Putamen (tissue), 1 donor: ENCODE measurements around the gene SLC7A10.
"Not testable (repeated sequence)": the region's sequence is repeated elsewhere in the genome, so short reads cannot be mapped to it uniquely, and the experiment has no call there.

Experiments used
- DNase-seq: peaks from one replicate; pipeline ENCODE4 v3.0.0-alpha.2; 2016; ENCODE audit warnings: low spot score

Gene SLC7A10

DNA sequence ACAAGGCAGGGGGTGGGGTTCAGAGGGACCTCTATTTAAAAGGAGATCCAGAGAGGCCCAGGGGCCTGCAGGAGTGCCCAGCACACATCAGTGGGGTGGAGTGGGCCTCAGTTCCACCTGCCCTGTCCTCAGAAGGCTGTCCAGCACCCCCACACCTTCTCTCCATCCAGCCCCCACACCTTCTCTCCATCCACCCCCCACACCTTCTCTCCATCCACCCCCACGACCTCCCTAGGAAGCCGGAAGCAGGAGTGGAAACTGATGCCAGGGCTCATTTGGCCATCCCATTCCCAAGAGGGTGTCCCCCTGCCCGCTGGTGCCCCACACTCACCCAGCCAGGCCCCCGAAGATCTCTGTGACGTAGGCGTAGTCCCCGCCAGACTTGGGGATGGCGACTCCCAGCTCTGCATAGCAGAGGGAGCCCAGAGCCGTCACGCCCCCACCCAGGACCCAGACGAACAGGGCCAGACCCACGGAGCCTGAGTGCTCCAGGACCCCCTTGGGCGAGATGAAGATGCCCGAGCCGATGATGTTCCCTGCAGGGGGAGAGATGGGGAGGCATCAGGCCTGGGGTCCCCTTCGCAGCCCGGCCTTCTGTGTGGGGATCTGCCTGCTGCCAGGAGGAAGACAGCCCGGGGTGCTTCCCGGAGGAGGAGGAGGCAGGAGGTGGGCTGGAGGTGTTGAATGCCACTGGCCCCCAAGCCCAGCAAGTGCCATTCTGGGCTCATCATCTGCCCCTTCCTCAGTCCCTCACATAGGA lies 10.0 kb downstream of the SLC7A10 start:
- DNase-seq = no peak

DNA sequence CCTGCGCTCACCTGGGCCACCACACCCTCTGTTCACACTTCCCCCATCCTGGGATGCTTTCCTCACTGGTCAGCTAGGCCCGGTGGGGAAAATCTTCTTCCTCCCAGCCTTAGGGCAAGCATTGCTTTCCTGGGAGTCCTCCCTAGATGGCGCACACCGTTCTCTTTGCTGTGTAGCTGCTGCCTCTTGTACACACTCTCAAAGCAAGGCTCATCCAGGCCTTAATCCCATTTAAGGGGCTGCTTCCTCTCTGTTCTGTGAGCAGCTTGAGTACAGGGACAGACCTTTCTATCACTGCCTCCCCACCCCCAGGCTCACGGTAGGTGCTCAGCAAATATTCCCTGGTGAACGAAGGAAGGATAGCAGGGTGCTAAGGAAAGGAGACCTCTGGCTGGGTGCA lies 11.1 kb downstream of the SLC7A10 start:
- DNase-seq = no peak

DNA sequence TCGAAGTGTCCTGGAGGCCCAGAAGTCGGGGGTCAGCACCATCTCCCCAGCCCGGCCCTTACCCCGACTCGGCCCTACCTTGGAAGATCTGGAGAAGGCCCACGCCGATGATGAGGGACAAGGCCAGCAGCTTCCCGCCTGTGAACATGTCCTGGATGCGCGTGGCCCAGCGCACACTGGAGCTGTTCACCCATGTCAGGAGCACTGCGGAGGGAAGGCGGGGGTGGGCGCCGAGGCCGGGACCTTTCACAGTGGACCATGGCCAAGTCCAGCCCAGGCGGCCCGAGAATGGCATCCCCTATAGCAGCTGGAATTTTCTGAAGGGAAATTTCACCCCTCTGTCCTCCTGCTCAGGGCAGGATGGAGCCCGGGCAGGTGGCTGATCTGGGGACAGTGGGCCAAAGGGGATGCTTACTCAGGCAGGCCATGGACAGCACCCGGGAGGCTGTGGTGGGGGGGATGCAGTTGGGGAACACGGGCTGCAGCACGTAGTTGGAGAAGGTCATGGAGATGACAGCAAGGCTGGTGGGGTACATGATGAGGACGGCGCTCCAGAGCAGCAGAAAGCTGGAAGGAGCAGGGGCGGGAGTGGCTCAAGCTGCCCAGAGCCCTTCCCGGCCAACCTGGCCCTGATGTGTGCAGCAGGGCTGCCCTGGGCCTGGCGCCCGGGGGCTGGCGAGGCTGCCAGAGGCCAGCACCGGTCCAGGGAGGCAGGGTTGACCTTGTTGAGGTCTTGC lies 13.0 kb downstream of the SLC7A10 start:
- DNase-seq = no peak

DNA sequence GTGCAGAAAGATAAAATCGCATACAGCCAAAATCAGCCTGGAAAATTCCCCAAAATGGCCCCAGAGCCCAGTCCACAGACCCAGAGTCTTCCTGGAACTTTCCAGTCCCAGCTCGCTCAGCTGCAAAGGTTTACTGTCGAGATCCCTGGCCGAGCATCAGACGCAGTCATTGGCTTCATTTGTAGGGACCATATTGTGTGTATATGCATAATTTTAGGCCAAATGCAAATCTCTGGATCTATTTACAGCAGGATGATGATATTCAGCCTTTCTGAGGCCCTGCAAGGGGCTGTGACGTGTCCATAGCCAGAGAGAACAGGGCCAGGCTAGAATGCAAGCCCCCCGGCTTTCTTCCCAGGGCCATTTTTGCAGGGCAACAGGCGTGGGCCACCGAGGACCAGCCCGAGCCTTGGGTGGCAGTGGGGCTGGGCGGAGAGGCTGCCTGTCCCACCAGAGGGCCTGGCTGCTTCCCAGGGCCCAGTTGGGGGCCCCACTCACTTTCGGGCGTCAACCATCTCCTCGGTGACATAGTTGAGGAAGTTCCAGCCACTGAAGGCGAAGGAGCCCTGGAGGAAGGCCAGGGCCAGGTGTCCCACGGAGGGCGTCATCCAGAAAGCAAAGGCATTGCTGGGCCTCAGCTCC lies 13.7 kb downstream of the SLC7A10 start:
- DNase-seq = no peak

DNA sequence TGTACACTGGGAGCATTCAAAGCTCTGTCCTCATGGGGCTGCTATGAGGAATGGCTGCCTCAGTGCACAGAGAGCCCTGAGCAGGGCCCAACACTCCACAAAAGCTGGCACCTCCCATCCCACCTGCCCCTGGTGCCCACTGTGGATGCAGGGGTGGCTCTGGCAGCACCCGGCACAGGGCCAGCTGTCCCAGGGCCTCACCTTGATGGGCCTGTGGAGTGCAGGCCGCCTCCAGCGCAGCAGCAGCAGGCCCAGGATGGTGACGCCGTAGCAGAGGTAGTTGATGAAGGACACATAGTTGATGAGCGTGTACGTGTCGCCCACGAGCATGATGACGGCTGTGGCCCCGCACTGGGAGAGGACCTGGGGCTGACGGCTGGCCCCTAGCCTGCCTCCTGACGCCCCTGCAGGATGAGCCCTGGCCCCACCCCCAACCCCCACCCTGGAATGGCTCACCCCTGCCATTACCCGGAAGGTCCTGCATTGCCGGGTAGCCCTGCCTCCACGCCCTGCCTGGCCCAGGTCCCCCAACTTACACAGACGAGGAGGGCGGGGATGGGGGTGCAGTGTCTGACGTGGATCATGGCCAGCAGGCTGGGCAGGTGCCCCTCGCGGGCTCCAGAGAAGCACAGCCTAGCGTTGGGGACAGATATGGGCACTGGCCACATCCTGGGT lies 15.2 kb downstream of the SLC7A10 start:
- no peak for DNase-seq

DNA sequence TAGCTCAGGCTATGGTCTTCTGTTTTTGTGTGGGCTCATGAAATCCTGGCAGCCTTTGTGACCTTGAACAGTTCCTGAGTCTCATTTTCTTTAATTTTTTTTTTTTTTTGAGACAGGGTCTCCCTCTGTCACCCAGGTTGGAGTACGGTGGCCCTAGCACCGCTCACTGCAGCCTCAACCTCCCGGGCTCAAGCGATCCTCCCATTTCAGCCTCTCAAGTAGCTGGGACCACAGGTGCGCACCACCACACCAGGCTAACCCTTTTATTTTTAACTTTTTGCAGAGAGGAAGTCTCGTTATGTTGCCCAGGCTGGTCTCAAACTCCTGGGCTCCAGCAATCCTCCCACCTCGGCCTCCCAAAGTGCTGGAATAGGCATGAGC lies 15.8 kb downstream of the SLC7A10 start:
- DNase-seq = not testable (repeated sequence)

DNA sequence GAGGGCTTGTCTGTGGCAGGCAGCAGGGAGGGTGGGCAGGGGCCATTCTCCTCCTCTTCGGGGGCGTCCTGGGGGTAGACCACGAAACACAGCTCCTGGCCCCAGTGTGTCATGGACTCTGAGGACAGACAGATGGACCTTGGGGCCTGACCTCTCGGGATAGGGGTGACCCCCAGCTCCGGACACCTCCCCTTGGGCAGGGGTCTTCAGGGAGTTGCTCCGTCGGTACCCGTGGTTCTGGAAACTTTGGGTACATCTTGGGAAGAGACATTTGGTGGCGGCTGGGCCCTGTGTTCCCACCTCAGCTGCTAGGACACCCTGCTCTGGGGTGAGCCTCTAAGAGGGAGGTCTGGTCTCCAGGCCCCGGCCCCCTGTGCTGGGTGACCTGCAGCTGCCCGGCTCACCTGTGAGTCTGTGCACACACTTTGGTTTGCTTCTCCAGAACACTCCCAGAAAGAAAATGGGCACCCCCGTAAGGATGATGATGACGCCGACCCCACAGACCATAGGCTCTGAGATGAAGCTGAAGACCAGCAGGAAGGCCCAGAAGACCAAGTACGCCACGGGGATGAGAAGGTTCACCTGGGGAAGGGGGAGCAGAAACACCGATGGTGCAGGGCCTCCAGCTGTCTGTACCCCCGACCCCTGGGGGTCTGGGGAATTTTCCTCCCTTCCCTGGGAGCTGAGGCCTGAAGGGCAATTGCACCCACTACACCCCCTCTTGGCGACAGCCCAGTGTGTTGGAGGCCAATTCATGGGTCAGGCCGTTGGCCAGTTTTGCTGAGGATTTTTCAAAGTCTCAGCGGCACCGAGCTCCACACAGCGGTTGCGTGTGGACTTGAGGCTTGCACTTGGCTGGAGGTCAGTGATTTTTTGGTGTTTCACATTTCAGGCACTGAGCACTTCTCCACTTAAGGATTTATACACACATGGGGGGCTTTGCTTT lies 16.5 kb downstream of the SLC7A10 start:
- DNase-seq = no peak

DNA sequence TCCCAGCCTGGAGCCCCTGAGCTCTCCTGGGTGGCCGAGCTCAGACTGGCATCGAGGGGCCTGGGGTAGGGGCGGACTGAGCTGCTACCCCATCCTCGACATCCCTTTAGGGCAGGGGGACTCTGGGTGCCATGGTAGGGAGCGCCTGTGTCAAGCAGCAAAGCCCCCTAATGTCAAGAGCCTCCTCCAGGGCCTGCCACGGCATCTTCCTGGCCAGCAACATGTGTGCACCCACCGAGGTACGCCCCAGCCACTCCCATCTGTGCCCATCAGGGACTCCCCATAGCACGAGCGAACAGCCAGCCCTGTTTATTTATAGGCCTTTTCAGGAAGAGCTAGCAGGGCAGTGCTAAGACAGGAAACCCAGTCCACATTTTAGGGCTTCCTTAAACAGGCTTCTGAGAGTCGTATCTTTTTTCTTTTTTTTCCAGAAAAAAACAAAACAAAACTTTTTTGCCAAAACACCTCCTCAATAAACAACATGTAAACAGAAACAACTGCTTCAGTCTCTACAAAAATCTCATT lies 17.2 kb downstream of the SLC7A10 start:
- DNase-seq = no peak

DNA sequence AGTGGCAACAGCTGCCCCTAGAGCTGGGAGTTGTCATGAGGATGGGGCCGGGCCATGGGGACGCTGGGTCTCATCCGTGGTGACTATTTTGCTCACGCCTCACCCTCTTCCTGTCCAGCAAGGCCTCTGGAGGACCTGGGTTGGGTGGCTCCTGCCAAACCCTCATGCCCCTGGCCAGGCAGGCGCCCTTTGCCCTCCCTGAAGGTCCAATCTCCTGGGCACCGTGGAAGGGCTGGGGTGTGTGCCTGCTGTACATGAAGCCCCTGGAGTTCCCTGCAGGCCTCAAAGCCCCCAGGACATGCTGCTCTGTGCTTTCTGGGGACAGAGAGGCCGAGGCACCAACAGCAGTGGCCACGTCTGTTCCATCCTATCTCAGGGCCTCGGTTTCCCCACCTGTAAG lies 17.7 kb downstream of the SLC7A10 start:
- no peak for DNase-seq

DNA sequence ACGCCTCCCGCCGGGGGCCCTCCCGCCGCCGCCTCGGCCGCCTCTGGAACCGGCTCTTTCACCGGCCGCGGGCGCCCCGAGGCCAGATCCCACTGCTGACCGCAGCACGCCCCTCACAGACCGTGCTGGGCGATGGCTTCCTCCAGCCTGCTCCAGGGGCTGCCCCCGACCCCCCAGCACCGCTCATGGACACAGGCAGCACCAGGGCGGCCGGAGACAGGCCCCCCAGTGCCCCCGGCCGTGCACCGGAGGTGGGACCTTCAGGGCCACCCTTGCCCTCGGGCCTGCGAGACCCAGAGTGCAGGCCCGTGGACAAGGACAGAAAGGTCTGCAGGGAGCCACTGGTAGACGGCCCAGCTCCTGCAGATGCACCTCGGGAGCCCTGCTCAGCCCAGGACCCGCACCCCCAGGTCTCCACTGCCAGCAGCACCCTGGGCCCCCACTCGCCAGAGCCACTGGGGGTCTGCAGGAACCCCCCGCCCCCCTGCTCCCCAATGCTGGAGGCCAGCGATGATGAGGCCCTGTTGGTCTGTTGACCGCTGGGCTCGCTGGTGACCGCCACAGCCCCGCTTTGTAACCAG lies 18.5 kb downstream of the SLC7A10 start:
- no peak for DNase-seq

DNA sequence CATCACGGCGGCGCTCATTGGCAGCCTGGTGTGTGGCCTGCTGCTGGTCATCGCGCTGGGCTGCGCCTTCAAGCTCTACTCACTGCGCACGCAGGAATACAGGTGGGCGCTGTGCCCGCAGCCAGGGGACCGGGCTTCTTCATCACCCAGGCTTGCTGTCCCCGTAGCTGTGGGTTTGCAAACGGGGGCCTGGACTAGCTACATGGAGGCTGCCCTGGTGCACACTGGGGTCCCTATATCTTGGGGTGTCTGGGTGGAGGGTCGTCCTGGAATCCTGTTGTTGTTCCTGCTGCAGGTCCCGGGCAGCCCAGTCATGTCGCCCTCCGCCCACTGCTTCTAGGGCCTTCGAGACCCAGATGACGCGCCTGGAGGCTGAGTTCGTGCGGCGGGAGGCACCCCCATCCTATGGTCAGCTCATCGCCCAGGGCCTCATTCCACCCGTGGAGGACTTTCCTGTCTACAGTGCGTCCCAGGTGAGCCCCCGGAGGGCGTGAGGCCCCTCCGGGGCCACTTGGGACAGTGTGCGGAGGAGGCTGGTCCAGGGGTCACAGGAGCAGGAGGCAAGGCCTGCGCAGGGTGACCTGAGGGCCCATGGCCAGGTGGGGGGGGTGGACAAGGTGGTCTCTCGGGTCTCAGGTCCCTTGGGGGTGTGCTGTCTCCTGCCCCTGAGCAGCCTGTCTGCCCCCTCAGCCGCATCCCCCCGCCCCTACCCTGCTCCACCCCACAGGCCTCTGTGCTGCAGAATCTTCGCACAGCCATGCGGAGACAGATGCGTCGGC lies 19.2 kb downstream of the SLC7A10 start:
- no peak for DNase-seq

DNA sequence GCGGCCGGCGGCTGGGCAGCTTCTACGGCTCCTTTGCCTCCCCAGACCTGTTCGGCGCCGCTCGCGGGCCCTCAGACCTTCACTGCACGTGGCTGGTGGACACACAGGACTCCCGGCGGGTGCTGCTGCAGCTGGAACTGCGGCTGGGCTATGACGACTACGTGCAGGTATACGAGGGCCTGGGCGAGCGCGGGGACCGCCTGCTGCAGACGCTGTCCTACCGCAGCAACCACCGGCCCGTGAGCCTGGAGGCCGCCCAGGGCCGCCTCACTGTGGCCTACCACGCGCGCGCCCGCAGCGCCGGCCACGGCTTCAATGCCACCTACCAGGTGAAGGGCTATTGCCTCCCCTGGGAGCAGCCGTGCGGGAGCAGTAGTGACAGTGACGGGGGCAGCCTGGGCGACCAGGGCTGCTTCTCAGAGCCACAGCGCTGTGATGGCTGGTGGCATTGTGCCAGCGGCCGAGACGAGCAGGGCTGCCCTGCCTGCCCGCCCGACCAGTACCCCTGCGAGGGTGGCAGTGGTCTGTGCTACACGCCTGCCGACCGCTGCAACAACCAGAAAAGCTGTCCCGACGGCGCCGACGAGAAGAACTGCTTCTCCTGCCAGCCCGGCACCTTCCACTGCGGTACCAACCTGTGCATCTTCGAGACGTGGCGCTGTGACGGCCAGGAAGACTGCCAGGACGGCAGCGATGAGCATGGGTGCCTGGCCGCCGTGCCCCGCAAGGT lies 20.0 kb downstream of the SLC7A10 start:
- DNase-seq = no peak

DNA sequence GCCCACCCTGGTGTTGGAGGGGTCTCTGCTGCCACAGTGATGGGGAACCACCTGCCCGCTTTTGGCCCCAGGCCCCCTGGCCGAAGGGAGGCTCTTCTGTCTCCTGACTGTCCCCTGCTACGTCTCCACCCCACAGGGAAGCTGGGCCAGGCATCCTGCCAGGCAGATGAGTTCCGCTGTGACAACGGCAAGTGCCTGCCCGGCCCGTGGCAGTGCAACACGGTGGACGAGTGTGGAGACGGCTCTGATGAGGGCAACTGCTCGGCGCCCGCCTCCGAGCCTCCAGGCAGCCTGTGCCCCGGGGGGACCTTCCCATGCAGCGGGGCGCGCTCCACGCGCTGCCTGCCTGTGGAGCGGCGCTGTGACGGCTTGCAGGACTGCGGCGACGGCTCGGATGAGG lies 20.5 kb downstream of the SLC7A10 start:
- DNase-seq = no peak

DNA sequence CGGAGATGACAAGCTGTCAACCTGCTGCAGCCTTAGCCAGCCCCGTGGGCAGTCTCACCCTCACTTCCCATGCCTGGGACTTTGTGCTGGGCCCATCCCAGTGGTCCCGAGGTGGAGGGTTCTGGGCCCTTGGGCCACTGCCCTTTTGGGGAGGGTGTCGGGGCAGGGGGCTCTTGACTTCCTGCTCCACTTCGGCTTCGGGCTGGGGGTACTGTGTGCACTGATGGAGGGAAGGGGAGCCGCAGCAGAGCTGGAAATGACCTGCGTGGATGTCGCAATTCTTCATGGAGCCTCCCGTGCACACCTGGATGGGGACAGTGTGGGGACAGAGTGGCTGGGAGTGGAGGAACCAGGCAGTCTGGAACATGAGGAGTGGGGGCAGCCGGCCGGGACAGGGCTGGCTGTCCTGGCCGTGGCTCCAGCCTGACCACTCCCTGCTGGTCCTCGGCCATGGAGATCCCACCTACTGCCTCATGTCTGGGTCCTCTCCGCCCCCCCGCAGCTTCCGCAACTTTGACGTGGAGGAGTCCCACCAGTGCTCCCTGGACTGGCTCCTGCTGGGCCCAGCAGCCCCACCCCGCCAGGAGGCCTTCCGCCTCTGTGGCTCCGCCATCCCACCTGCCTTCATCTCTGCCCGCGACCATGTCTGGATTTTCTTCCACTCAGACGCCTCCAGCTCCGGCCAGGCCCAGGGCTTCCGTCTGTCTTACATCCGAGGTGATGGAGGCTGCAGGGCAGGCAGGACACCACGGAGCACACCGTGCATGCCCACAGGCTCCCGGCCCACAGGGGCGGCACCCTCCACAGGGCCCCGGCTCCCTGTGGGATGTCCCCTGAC lies 21.3 kb downstream of the SLC7A10 start:
- no peak for DNase-seq

DNA sequence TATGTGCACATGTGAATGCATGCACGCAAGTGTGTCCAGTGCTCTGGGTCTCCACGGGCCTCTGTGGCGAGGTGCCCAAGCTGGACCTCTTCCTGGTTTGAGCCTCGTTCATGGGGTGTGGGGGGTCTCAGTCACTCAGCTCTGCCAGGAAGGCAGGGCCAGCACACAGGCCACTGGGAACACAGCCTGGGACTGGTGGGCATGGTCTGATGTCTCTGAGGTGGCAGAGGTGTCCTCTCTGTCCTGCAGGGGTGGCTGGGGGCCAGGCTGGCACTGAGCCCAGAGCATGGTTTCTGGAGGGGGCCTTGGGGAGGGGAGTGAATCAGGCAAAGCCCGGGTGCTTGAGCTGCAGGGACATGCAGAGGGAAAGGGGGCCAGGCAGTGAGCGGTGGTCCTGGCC lies 22.1 kb downstream of the SLC7A10 start:
- DNase-seq = no peak

DNA sequence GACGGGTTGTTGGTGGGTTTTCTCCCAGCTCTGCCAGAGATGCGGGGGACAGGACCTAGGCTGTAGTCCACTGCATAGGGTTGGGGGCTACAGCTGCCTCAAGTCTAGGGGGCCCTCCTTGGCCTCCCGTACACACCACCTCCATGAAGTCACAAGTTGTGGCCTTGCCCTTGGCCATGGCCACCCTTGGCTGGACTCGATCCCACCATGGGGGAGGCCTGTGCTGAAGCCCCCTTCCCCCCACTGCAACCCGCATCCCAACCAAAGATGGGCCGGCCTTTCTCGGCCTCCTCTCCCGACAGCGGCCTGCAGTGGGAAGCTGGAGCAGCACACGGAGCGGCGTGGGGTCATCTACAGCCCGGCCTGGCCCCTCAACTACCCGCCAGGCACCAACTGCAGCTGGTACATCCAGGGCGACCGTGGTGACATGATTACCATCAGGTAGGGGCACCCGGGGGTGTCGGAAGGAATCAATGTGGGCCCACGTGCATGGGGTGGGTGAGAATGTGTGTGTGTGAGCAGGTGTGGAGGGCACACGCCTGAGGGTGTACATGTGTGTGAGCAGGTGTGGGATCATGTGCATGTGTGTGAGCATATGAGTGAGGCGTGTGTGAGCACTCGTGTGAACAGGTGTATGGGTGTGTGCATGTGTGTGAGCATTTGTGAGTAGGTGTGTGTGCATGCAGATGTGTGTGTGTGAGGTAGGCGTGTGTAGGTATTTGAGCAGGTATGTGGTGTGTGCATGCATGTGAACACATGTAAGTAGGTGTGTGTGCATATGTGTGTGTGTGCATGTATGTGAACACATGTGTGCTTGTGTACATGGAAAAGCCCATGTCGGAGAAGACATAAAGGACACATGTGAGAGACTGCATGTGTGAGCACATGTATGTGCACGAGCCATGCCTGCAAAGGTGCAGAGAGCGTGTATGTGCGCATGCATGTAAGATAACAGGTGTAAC lies 22.8 kb downstream of the SLC7A10 start:
- DNase-seq = no peak

DNA sequence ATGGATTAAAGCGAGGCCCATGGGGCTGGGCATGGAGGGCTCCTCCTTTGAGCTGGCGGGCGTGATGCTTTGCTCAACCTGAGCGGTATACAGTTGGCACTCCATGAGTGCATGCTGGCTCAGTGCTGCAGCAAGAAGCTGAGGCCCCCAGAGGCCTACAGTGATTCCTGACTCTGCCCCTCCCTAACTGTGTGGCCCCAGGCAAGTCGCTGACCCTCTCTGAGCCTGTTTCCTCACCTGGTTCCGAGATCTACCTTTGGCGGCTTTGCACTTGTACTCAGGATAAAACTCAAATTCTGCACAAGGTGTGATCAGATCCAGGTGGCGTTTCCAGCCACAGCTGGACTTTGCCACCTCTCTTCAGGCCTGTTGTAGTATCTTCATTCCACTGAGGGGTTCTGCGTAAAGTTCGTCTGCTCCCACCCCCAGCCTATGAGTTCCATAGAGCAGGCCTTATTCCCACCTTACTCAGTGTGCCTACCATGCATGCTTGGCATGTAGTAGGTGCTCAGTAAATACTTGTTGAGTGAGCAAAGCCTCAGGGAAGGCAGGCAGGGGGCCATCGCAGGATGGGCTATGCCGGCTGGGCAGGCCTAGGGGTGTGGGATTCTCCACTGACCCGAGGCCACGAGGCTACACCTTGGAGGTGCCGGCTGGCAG lies 23.6 kb downstream of the SLC7A10 start:
- DNase-seq = no peak
